Activated T-helper 17 cell treated with anti-CD3 and anti-CD28 coated beads, Interleukin-2, amount 50 U/mL, for 72 hours (primary cell): ENCODE measurements around the gene PIKFYVE. TPM values are rescaled to one million over a fixed set of nuclear protein-coding genes. Genes with fewer than 3 reads are reported as not detected.
A peak's percentile ranks its signal among the peaks of the same experiment; 100 is the strongest.
"Not testable (repeated sequence)": the region's sequence is repeated elsewhere in the genome, so short reads cannot be mapped to it uniquely, and the experiment has no call there.

Source experiments
- ATAC-seq: fragments of 150-1000 bp; cut with Tn5 transposase; replicated peaks from 2 replicates; pipeline ENCODE4 v1.10.0; 2021; ENCODE audit warnings: mild to moderate bottlenecking, moderate library complexity
- H3K27ac Mint-ChIP-seq: one replicate; pipeline ENCODE4 v1.8.0; 2022; ENCODE audit warnings: mixed read lengths
- H3K27me3 Mint-ChIP-seq: one replicate; pipeline ENCODE4 v1.8.0; 2022; ENCODE audit warnings: mixed read lengths
- H3K36me3 Mint-ChIP-seq: one replicate; pipeline ENCODE4 v1.8.0; 2022; ENCODE audit warnings: low read depth, mild to moderate bottlenecking, mixed read lengths
- H3K4me1 Mint-ChIP-seq: one replicate; pipeline ENCODE4 v1.8.0; 2022; ENCODE audit warnings: mixed read lengths
- H3K4me3 Mint-ChIP-seq: one replicate; pipeline ENCODE4 v1.8.0; 2022; ENCODE audit warnings: mild to moderate bottlenecking, mixed read lengths
- H3K9me3 Mint-ChIP-seq: one replicate; pipeline ENCODE4 v1.8.0; 2022; ENCODE audit warnings: mixed read lengths
- total RNA-seq, 2 donors: library from RNA; stranded (reverse); gene quantifications; one replicate each; pipeline ENCODE4 v1.2.3, GENCODE V29; 2022

PIKFYVE gene, protein sequence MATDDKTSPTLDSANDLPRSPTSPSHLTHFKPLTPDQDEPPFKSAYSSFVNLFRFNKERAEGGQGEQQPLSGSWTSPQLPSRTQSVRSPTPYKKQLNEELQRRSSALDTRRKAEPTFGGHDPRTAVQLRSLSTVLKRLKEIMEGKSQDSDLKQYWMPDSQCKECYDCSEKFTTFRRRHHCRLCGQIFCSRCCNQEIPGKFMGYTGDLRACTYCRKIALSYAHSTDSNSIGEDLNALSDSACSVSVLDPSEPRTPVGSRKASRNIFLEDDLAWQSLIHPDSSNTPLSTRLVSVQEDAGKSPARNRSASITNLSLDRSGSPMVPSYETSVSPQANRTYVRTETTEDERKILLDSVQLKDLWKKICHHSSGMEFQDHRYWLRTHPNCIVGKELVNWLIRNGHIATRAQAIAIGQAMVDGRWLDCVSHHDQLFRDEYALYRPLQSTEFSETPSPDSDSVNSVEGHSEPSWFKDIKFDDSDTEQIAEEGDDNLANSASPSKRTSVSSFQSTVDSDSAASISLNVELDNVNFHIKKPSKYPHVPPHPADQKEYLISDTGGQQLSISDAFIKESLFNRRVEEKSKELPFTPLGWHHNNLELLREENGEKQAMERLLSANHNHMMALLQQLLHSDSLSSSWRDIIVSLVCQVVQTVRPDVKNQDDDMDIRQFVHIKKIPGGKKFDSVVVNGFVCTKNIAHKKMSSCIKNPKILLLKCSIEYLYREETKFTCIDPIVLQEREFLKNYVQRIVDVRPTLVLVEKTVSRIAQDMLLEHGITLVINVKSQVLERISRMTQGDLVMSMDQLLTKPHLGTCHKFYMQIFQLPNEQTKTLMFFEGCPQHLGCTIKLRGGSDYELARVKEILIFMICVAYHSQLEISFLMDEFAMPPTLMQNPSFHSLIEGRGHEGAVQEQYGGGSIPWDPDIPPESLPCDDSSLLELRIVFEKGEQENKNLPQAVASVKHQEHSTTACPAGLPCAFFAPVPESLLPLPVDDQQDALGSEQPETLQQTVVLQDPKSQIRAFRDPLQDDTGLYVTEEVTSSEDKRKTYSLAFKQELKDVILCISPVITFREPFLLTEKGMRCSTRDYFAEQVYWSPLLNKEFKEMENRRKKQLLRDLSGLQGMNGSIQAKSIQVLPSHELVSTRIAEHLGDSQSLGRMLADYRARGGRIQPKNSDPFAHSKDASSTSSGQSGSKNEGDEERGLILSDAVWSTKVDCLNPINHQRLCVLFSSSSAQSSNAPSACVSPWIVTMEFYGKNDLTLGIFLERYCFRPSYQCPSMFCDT (N-terminal part only)
- 10 to 100 TPM; 20.3 to 23.7 TPM for total RNA-seq

- no peaks in the 10 kb centered on the region for H3K27me3 Mint-ChIP-seq
- no peaks in the 10 kb centered on the region for H3K9me3 Mint-ChIP-seq
- ATAC-seq = peak; percentile 87
- peak within 1 kb of the TSS; percentile 98 for H3K27ac Mint-ChIP-seq
- peak within 1 kb of the TSS; percentile 99 for H3K4me3 Mint-ChIP-seq
- peaks cover 7% of the 10 kb centered on the region for H3K36me3 Mint-ChIP-seq
- H3K4me1 Mint-ChIP-seq = peaks cover 16% of the 10 kb centered on the region
These were observed at the start of gene PIKFYVE for GRCh38 chr2:208265801-208266552. Gene PIKFYVE, plus strand, starts transcription at chr2:208266255. Its CDS starts 5,265 bp downstream, at chr2:208271520.

DNA sequence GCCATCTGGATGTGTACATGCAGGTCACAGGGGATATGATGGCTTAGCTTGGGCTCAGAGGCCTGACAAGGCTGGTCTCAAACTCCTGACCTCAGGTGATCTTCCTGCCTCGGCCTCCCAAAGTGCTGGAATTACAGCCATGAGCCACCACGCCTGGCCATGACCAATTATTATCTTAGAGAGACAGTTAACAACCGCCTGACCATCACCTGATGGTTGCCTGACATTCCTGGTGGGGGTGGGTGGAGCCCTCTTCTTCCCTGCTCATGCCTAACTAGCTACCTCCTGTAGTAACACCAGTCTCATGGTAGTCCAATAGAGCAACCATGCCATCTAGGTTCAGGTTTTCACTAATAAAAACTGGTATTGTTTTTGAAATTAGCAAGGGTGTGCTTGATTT is 44.2 kb upstream of the PIKFYVE start:
- not testable (repeated sequence) for H3K9me3 Mint-ChIP-seq, H3K36me3 Mint-ChIP-seq, H3K4me1 Mint-ChIP-seq, H3K4me3 Mint-ChIP-seq, ATAC-seq, H3K27ac Mint-ChIP-seq, H3K27me3 Mint-ChIP-seq

DNA sequence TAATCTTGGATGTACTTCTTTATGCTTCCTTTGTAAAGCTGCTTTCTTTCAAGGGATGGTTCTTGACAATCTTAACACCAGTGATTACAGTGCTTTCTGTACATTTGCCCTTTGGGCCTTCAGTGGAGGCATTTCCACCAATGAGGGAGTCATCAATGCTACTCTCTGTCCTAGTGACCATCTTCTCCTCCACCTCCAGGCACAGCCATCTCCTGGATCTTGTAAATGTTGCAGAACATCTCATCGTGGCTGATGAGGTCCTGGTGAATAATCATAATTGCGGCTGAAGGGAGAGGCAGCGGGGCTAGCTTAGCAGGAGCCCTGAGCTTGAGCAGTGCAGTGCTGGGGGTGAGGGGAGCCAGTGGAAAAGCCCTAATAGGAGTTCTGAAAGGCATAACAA is 43.7 kb upstream of the PIKFYVE start:
- Mint-ChIP-seq H3K4me1 (no peaks in the 10 kb centered on the region), H3K27ac (no peak overlapping the region), H3K9me3 (no peaks in the 10 kb centered on the region), H3K27me3 (peaks cover 8% of the 10 kb centered on the region), H3K4me3 (no peak overlapping the region), H3K36me3 (no peaks in the 10 kb centered on the region)
- peak; percentile 16 for ATAC-seq

DNA sequence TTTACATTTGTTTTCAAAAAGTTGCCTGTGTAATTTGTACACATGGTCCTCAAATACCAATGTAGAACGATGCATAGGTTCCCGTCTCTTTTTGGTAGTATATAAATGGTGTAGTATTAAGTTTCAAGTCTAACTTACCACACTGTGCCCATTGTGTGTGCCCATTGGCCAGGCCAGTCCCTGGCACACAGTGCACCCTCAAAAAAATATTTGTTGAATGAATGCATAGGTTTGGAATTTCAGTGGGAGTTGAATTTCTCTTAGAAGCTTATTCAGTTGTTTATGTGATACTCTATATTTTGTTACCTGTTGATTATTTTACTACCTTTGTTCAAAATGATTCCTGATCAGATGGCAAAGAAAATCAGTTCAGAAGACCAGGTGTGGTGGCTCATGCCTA is 41.3 kb upstream of the PIKFYVE start:
- Mint-ChIP-seq H3K36me3 (no peaks in the 10 kb centered on the region), H3K27me3 (peaks cover 11% of the 10 kb centered on the region), H3K9me3 (no peaks in the 10 kb centered on the region), H3K27ac (no peak overlapping the region), H3K4me1 (no peaks in the 10 kb centered on the region), H3K4me3 (no peak overlapping the region)
- no peak for ATAC-seq

DNA sequence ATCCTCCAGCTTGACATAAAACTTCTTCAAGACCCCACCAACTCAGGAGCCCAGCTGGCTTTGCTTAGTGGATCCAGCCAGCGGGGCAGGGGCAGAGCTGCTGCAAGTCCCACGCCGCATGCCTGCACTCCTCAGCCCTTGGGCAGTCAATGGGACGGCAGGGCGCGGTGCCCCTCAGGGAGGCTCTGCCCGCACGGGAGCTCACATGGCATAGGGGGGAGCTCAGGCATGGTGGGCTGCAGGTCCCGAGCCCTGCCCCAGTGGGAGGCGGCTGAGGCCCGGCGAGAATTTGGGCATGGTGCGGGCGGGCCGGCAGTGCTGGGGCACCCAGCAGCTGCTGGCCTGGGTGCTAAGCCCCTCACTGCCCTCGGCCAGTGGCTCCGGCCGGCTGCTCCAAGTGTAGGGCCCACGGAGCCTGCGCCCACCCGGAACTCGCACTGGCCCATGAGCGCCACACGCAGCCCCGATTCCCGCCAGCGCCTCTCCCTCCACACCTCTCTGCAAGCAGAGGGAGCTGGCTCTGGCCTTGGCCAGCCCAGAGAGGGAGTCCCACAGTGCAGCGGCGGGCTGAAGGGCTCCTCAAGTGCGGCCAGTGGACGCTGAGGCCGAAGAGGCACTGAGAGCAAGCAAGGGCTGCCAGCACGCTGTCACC is 38.3 kb upstream of the PIKFYVE start:
- Mint-ChIP-seq H3K27me3 (peaks cover 3% of the 10 kb centered on the region), H3K36me3 (no peaks in the 10 kb centered on the region), H3K9me3 (peaks cover 4% of the 10 kb centered on the region), H3K4me1 (no peaks in the 10 kb centered on the region), H3K27ac (no peak overlapping the region), H3K4me3 (no peak overlapping the region)
- no peak for ATAC-seq

DNA sequence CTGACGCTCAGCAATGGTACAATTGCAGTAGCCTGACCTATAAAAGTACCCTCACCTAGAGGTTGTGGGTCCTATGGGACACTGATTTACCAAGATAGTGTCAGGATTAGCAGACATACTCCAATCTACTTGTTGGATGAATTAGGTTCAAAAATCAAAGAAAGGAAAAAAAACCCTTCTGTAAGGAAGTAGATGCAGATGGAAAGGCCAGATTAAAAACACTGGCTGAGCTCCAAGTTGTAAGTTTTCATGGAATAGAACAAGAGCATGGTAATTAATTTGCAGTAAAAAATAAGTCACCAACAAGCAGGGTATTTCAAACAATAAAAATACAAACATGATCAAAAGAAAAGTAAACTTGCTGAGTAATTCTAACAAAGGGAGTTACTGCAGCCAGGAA is 37.6 kb upstream of the PIKFYVE start:
- peaks cover 3% of the 10 kb centered on the region for H3K27me3 Mint-ChIP-seq
- H3K36me3 Mint-ChIP-seq = no peaks in the 10 kb centered on the region
- no peak overlapping the region for H3K4me3 Mint-ChIP-seq
- H3K27ac Mint-ChIP-seq = no peak overlapping the region
- ATAC-seq = no peak
- peaks cover 4% of the 10 kb centered on the region for H3K9me3 Mint-ChIP-seq
- H3K4me1 Mint-ChIP-seq = no peaks in the 10 kb centered on the region

- no peak overlapping the region for H3K4me3 Mint-ChIP-seq
- H3K27me3 Mint-ChIP-seq = no peaks in the 10 kb centered on the region
- no peaks in the 10 kb centered on the region for H3K4me1 Mint-ChIP-seq
- no peak for ATAC-seq
- H3K36me3 Mint-ChIP-seq = peaks cover 46% of the 10 kb centered on the region
- H3K27ac Mint-ChIP-seq = no peak overlapping the region
- peaks cover 4% of the 10 kb centered on the region for H3K9me3 Mint-ChIP-seq
These were observed 31.3 kb upstream of the PIKFYVE start for GRCh38 chr2:208234786-208235185.

DNA sequence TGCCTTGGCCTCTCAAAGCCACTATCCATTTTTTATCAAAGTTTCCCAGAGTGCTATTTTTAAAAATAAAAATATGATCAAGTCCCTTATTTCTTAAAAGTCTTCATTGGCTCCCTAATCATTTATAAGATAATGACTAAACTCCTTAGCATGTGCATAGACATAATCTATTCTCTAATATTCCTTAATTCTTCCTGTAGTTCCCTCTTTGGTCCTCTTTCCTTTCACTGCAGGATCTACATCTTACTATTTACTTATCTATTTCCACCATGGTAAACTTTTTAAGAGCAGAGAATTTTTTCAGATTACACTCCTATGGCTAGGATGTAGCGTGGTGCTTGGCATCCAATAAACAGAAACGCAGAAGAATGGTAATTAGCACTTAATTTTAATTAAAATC is 30.2 kb upstream of the PIKFYVE start:
- Mint-ChIP-seq H3K9me3 (peaks cover 4% of the 10 kb centered on the region), H3K4me1 (peaks cover 3% of the 10 kb centered on the region), H3K4me3 (no peak overlapping the region), H3K27me3 (no peaks in the 10 kb centered on the region), H3K36me3 (peaks cover 53% of the 10 kb centered on the region), H3K27ac (no peak overlapping the region)
- ATAC-seq = no peak

DNA sequence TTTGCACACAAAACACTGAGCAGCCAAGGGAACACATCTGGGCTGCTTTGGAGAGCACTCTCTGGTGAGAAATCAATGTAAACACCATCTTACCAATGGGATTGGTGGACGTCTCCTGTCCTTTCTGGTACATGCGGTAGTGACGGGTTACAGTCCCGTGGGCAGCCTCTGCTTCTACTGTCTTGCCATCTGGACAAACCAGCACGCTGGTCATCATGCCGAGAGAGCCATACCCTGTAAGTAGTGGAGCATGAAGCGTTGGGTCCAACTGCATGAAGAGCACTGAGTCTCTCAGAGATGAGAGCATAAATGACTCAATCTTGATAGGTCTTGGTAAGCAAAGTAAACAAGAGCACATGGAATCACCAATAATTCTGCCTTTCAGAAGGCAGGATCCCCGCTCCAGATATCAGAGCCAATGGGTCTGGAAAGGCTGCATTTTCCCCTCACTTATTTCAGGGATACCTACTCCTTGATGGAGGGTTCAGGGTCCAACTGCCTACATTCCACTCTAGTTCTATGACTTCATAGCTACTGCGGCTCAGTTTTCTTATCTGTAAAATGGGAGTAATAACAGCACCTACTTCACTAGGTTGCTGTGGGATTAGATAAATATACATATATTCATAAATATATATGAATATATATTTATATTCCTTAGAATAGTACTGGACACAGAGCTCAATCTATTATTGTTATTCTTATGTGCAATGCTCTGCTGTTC is 26.1 kb upstream of the PIKFYVE start:
- H3K4me3 Mint-ChIP-seq = no peak overlapping the region
- no peaks in the 10 kb centered on the region for H3K27me3 Mint-ChIP-seq
- H3K36me3 Mint-ChIP-seq = peaks cover 88% of the 10 kb centered on the region
- no peak for ATAC-seq
- H3K4me1 Mint-ChIP-seq = peaks cover 3% of the 10 kb centered on the region
- H3K9me3 Mint-ChIP-seq = no peaks in the 10 kb centered on the region
- H3K27ac Mint-ChIP-seq = no peak overlapping the region

DNA sequence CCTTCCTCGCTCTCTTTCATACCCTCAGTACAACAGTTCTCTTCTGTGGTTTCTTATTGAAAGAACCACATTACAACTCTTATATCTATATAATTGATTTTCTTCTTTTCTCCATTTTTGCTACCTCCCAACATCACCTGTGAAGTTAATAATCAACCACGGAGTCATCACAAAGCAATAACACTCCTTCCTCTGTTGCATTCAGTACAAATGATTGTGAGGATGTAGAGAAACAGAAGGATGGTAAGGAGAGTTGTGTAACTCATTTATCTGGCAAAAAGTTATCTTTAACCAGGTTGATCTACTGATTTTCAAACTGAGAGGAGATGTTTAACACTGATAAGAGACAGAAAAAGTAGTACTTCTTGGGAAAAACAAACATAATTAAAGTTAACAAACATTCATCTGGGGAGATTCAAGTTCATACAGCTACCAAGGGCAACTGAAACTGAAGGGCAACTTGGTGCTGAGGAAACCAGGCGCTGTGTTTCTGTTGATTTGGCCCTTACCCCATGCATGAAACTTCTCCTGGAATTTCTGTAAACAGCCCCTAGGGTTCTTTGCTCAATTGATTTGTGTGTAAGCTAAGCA is 25.3 kb upstream of the PIKFYVE start:
- Mint-ChIP-seq H3K9me3 (no peaks in the 10 kb centered on the region), H3K27me3 (no peaks in the 10 kb centered on the region), H3K4me3 (no peak overlapping the region), H3K4me1 (peaks cover 3% of the 10 kb centered on the region), H3K36me3 (peaks cover 88% of the 10 kb centered on the region), H3K27ac (no peak overlapping the region)
- ATAC-seq = no peak

- peaks cover 3% of the 10 kb centered on the region for H3K4me1 Mint-ChIP-seq
- H3K9me3 Mint-ChIP-seq = no peaks in the 10 kb centered on the region
- H3K27ac Mint-ChIP-seq = no peak overlapping the region
- no peak for ATAC-seq
- H3K27me3 Mint-ChIP-seq = no peaks in the 10 kb centered on the region
- peaks cover 87% of the 10 kb centered on the region for H3K36me3 Mint-ChIP-seq
- no peak overlapping the region for H3K4me3 Mint-ChIP-seq
These were observed 21.6 kb upstream of the PIKFYVE start for GRCh38 chr2:208244422-208244821.

DNA sequence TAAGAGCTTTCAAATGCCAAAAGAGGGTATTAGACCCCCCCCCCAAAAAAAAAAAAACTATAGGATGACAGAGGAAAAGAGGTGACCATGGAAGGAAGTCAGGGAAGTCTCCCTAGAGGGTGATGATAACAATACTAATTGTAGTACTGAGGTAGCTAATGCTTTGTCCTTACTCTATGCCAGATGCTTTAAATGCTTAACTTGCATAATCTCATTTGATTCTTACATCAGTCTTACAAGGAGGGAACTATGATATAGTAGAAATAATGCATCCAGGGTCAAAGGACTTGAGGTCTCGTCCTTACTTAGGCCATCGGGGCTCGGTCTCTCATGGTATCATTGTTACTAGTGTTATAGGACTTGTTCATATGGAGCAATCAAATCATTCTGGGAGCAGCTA is 20.3 kb upstream of the PIKFYVE start:
- H3K27ac Mint-ChIP-seq = no peak overlapping the region
- no peak for ATAC-seq

GRCh38 chr2:208248601-208249000 is 17.5 kb upstream of the PIKFYVE start:
- Mint-ChIP-seq H3K9me3 (no peaks in the 10 kb centered on the region), H3K27ac (no peak overlapping the region), H3K36me3 (peaks cover 90% of the 10 kb centered on the region), H3K27me3 (no peaks in the 10 kb centered on the region), H3K4me1 (peaks cover 6% of the 10 kb centered on the region), H3K4me3 (no peak overlapping the region)
- no peak for ATAC-seq

More for the DNA sequence above, 20.3 kb upstream of the PIKFYVE start:
- Mint-ChIP-seq H3K9me3 (no peaks in the 10 kb centered on the region), H3K4me1 (peaks cover under 1% of the 10 kb centered on the region), H3K27me3 (no peaks in the 10 kb centered on the region), H3K36me3 (peaks cover 91% of the 10 kb centered on the region), H3K4me3 (no peak overlapping the region)
